T1000 (cell line): ENCODE results near the gene SCMH1.
A peak's percentile ranks its signal among the peaks of the same experiment; 100 is the strongest.

ENCODE experiments used
- DNase-seq: peaks from one replicate; lab custom pipeline; 2025; ENCODE audit warnings: mixed read lengths; lab: John Stamatoyannopoulos, UW

The SCMH1 gene

GRCh38 chr1:40998668-40999067 is 243.4 kb downstream of the SCMH1 start:
- DNase-seq, result no peak

DNA sequence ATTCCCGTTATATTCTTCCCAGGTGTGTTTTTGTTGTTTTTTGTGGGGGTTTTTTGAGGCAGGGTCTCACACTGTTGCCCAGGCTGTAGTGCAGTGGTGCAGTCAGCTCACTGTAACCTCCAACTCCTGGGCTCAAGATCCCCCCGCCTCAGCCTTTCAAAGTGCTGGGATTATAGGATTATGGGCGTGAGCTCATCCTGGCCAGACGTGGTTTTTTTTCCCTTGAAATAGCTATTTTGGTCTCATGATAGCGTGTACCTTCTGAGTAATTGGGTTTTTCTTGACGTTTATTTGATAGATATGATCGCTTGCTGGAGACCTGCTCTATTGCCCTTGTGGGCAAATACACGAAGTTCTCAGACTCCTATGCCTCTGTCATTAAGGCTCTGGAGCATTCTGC is 245.0 kb downstream of the SCMH1 start:
- DNase-seq, result no peak

GRCh38 chr1:40989066-40989465 is 253.0 kb downstream of the SCMH1 start:
- DNase-seq, result no peak

DNA sequence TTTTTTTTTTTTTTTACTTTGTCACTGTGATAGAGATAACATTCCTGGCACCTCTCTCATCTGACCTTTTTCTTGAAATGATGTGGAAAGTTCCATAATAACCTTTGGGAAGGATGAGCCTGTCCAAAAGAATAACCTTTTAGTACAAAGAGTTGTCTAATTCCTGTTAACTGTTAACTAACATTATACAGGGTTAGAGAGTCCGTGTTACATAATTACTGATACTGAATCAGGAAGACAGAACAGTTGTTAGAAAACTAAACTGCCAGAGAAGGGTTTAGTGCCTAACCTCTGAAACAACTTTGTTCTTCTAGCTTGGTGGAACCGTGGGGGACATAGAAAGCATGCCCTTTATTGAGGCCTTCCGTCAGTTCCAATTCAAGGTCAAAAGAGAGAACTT is 253.8 kb downstream of the SCMH1 start:
- no peak for DNase-seq

DNA sequence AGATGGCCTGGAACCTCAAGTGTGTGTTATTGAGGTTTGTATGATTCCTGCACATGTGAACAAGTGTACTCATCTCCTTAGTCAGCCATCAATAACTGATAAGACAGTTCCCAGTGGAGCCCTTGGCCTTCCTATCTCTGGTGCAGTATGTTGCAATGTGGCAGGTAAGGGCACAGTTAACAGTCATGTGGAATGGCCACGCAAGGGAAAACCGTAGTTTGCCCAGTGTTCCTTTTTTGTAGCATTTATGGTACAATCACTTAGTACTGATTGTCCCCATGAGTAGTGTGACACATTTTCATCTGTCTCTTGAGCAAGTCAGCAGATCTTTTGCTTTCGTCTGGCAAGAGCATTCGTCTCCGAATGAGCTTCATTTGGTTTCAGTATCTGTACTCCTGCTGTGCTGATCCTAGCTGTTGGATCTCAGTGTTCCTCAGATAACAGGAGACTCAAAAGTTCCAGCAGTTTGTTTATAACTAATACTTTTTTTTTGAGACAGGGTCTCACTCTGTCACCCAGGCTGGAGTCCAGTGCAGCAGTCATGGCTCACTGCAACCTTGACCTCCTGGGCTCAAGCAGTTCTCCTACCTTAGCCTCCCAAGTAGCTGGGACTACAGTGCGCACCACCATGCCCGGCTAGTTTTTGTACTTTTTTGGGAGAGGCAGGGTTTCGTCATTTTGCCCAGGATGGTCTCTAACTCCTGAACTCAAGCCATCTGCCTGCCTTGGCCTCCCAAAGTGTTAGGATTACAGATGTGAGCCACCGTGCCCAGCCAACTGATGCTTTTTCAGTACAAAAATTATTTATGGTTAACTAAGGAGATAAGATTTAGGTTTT is 254.4 kb downstream of the SCMH1 start:
- no peak for DNase-seq

DNA sequence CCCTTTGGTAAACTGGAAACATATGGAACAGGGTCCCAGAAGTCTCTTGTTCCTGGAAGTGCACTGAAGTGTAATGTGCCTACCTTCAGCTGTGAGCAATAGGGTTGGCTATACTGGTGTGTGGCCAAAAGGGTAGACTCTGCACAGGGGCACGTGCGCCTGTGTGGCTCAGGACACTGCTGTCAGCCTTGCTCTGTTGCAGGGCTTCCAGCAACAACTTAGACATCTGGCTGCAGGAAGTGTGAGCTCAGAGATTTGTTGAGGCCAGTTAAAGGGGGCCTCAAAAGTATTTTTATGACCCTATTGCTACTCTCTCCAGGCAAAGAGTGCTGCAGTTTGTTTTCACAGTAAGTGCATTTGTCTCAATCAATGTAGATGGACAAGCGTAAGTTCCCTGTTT is 255.2 kb downstream of the SCMH1 start:
- DNase-seq, result no peak

GRCh38 chr1:40986328-40986783 is 255.8 kb downstream of the SCMH1 start:
- no peak for DNase-seq

DNA sequence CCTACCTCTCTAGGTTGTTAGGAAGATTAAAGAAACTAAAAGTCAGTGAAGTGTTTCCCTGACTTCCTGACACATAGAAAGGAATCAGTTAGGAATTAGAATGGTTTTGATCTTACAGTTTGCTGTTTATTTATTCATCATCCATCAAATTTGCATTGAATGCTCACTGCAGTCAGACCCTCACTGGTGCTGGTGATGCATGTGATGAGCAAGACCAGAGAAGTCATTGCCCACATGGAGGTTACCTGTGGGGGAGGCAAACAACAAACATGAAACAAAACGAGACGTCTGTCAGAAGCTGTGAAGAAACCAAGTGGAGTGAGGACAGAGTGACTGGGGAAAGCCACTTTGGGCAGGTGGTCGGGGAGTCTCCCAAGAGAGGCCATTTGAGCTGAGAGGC is 256.2 kb downstream of the SCMH1 start:
- no peak for DNase-seq

DNA sequence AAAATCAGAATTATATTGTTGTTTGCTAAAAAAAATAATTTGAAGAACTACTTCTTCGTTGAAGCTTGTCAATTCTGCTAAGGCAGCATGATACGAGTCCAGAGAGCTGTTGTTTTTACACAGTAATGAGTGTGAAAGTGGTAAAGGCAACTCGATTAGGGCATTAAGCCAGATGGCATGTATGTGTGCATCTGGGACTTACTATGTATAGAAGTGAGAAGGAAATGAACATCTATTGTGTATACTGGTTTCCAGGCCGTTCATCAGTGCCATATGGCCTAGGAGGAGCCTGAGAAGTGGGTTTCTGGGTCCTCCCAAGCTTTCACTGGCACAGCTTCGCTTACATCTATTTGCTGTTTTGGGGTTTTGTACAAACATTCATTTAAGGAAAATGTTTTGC is 256.9 kb downstream of the SCMH1 start:
- DNase-seq, result no peak

DNA sequence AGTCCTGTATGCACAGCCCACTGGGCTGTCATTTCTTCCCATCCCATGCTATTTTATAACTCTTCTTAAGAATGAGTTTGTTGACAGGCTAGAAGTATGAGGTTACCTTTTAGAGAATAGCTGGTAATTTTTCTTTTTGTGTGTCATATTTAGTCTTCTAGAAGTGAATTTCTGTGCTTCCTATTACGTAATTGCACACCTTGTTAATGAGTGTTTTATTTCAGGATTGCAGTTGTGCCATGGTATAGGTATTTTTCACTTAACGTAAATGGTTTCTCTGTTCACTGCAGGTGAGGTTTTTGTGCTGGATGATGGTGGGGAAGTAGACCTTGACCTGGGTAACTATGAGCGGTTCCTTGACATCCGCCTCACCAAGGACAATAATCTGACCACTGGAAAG is 257.6 kb downstream of the SCMH1 start:
- DNase-seq, result no peak

GRCh38 chr1:40984066-40984465 is 258.0 kb downstream of the SCMH1 start:
- DNase-seq, result no peak

- DNase-seq, result no peak
These were observed 258.8 kb downstream of the SCMH1 start for GRCh38 chr1:40983286-40983685.

GRCh38 chr1:40982721-40983120 is 259.4 kb downstream of the SCMH1 start:
- DNase-seq, result no peak

DNA sequence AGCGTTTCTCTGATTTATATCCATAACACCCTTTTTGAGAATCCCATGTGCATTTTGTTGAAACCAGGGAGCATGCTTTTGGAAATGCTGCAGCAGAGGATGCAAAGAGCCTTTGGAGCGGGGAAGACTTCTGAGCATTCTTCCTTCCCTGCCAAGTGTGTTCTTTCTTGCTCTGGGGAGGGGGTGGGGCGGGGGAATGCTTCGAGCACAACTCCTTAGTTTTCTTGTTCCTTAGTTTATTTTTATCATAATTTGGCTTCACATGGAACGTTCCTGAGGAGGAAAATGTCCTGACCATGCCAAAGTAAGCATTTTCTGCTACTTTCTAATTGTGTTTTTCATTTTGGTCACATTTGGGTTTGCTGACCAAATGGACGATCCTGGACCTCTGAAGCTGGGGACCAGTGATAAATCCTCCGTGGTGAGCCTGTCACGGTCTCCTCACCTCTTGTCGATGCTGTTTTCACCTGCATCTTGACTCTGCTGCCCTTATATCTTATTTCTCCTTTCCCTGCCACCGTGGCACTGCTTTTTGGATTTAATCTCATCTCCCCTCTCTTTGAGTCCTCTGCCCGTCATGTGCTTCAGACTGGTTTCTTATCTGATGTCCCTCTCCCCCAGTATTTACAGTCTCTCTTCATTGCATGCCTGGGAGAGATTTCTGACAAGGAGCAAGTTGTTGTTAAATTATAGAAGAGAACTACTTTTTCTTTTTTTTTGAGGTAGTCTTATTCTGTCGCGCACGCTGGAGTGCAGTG is 260.2 kb downstream of the SCMH1 start:
- DNase-seq, result no peak

DNA sequence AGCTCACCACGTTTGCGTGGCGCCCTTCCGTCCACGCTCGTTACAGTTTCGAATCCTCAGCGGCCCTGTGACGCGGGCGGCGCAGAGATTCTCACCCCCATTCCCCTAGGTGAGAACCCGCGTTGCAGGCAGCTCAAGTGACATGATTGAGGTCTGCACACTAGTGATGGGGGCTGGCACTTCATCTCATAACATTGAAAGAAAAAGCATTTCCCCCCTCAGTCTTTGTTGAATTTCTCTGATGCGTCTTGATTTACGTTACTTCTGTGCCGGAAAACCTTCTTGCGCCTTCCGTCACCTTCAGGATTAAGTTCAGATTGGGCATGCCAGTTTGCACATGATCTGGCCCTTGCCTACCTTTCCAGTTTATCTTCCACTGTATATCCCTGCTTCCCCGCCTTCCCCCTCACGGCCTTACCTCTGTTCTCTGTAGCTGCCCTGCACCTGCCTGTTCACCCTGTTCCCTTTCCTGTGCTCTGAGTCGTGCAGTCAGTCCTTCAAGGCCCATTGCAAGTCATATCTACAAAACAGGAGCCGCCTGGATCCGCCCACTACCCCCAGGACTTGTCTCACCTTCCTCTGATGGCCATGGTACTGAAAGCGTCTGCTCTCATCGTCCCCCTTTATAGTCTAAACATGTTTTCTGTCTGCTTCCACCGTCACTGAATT is 261.5 kb downstream of the SCMH1 start:
- DNase-seq, result no peak

DNA sequence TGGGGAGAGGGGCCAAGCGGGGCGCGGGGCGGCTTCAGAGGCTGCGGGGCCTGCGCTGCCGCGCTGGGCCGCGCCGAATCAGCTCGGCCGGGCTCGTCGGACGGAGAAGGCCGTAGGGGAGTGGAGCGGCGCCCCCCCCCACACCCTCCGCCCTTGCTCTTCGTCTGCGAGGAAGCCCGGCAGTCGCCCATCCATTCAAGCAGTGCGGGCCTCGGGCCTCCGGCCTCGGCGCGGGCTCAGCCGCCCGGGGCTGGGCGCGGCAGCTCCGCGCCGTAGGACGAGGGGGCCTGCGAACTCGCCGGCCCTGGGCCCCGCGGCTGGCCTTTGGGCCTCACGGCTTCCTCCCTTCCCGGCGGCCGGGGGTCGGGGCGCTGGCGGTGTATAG is 262.0 kb downstream of the SCMH1 start:
- no peak for DNase-seq

GRCh38 chr1:40979241-40980067 is 262.7 kb downstream of the SCMH1 start, which contains the start of gene CTPS1:
Gene CTPS1 (plus strand): TSS chr1:40979696. CDS start chr1:40983291, 3,595 bp downstream.
- peak; percentile 95 for DNase-seq

DNA sequence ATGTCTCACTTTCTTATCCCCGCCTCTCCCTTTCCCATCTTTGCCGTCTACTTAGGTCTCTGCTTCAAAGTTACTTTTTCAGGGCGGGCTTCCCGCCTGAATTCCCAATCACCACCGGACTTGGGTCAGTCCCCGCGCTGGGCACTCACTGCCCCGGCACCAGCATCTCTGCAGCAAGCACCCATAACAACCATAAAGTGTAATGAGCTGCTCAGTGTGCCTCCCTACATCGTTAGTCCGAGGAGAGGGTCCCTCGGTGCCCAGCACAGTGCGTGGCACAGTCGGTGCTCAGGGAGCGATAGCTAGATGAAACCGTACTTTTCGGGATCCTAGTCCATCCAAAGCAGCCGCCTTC is 263.2 kb downstream of the SCMH1 start:
- no peak for DNase-seq

GRCh38 chr1:40977716-40978115 is 264.4 kb downstream of the SCMH1 start:
- DNase-seq, result no peak
